Sigmoid colon (tissue), 4 donors: ENCODE measurements around the gene GBP5.
"Not testable (repeated sequence)": the region's sequence is repeated elsewhere in the genome, so short reads cannot be mapped to it uniquely, and the experiment has no call there.

Source experiments
- POLR2A ChIP-seq, 2 donors: fragments of 450-650 bp; IDR thresholded peaks; one replicate each; pipeline ENCODE4 v1.6.1; 2016; ENCODE audit warnings: antibody characterized with exemption in 2 of 2, mild to moderate bottlenecking in 2 of 2, moderate library complexity in 2 of 2
- POLR2AphosphoS5 ChIP-seq, 4 donors: sonication (generic); formaldehyde crosslinking; IDR thresholded peaks; one replicate each; pipeline ENCODE4 v1.6.1; 2017; ENCODE audit warnings: antibody characterized with exemption in 4 of 4
- TF ChIP-seq, protein P1 (sequence below), 4 experiments: fragments of 450-650 bp in 3 of 4; fragments of 200-600 bp in 1 of 4; IDR thresholded peaks; one replicate each; pipeline ENCODE4 v1.5.1; 2016 to 2019; ENCODE audit warnings: antibody characterized with exemption in 4 of 4, mild to moderate bottlenecking in 3 of 4, moderate library complexity in 2 of 4

DNA sequence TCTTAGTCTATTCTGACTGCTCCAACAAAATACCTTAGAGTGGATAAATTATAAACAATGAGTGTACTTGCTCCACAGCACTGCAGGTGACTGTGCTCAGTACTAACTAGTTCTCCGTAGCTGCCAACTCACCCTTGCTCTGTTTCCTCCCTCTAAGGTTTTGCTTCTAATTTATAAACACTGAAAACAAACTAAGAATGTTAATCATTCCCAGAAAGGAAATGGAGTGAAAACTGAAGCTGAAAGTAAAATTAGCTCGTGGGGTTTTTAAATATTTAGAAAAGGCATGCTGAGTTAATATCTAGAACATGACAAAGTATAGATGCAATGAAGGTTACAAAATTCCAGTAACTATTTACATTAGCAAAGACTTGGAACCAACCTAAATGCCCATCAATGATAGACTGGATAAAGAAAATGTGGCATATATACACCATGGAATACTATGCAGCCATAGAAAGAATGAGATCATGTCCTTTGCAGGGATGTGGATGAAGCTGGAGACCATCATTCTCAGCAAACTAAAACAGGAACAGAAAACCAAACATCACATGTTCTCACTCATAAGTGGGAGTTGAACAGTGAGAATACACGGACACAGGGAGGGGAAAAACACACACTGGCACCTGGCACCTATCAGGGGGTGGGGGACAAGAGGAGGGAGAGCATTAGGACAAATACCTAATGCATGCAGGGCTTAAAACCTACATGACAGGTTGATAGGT is 27.2 kb upstream of the GBP5 start:
- TF ChIP-seq, protein P1, sequence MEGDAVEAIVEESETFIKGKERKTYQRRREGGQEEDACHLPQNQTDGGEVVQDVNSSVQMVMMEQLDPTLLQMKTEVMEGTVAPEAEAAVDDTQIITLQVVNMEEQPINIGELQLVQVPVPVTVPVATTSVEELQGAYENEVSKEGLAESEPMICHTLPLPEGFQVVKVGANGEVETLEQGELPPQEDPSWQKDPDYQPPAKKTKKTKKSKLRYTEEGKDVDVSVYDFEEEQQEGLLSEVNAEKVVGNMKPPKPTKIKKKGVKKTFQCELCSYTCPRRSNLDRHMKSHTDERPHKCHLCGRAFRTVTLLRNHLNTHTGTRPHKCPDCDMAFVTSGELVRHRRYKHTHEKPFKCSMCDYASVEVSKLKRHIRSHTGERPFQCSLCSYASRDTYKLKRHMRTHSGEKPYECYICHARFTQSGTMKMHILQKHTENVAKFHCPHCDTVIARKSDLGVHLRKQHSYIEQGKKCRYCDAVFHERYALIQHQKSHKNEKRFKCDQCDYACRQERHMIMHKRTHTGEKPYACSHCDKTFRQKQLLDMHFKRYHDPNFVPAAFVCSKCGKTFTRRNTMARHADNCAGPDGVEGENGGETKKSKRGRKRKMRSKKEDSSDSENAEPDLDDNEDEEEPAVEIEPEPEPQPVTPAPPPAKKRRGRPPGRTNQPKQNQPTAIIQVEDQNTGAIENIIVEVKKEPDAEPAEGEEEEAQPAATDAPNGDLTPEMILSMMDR (IDR thresholded peaks at IDR 0.05) = not testable (repeated sequence)
- not testable (repeated sequence) for TF ChIP-seq POLR2AphosphoS5, POLR2A (IDR thresholded peaks at IDR 0.05)
